Breast epithelium (tissue), 4 donors: Measurements from ENCODE around the gene LSAMP. TPM values are rescaled to one million over a fixed set of nuclear protein-coding genes. Genes with fewer than 3 reads are reported as not detected.

ENCODE experiments used
- DNase-seq, 2 donors: peaks; one replicate each; pipeline ENCODE4 v3.0.0-alpha.2; 2019; ENCODE audit warnings: low spot score in 2 of 2
- H3K27ac ChIP-seq, 2 donors: fragments of 200-600 bp; sonication (generic) in 1 of 2; one replicate each; pipeline ENCODE4 v1.5.1; 2016 to 2019; ENCODE audit warnings: mild to moderate bottlenecking in 1 of 2
- H3K27me3 ChIP-seq, 2 donors: fragments of 200-600 bp; sonication (generic) in 1 of 2; one replicate each; pipeline versions ENCODE4 v1.5.1 to v1.6.0; 2017 to 2019; ENCODE audit warnings: control low read depth in 1 of 2, mild to moderate bottlenecking in 1 of 2
- H3K36me3 ChIP-seq: fragments of 200-600 bp; one replicate; pipeline ENCODE4 v1.5.1; 2019
- H3K4me1 ChIP-seq, 2 donors: fragments of 200-600 bp; sonication (generic); one replicate each; pipeline ENCODE4 v1.5.1; 2016 to 2019; ENCODE audit warnings: control low read depth in 1 of 2
- H3K4me3 ChIP-seq, 3 donors: fragments of 200-600 bp; sonication (generic); 1 replicate in 2 of 3; 2 replicates in 1 of 3; pipeline ENCODE4 v1.5.1; 2016 to 2019; ENCODE audit warnings: mild to moderate bottlenecking in 3 of 3, moderate library complexity in 2 of 3
- H3K9me3 ChIP-seq, 2 donors: fragments of 200-600 bp; sonication (generic) in 1 of 2; one replicate each; pipeline ENCODE4 v1.5.1; 2016 to 2019; ENCODE audit warnings: control low read depth in 1 of 2
- POLR2A ChIP-seq: fragments of 450-650 bp; IDR thresholded peaks from one replicate; pipeline ENCODE4 v1.6.1; 2016; ENCODE audit warnings: antibody characterized with exemption, mild to moderate bottlenecking, moderate library complexity
- POLR2AphosphoS5 ChIP-seq, 3 donors: sonication (generic); formaldehyde crosslinking; IDR thresholded peaks; one replicate each; pipeline ENCODE4 v1.6.1; 2017; ENCODE audit warnings: antibody characterized with exemption in 3 of 3
- intact Hi-C: fragments of 100-400 bp; cut with DNase I; formaldehyde crosslinking; loops from one replicate; pipeline ENCODE4 v1.15.1; 2023; ENCODE audit warnings: low total_unique reads
- total RNA-seq, 3 donors: library from RNA; depleted of rRNA; stranded (reverse); fragments of >200 nt; gene quantifications; one replicate each; pipeline ENCODE4 v1.1.0, GENCODE V29; 2016
- TF ChIP-seq, protein P1 (sequence below), 3 donors: fragments of 450-650 bp; IDR thresholded peaks; one replicate each; pipeline ENCODE4 v1.5.1; 2016 to 2017; ENCODE audit warnings: antibody characterized with exemption in 3 of 3, mild to moderate bottlenecking in 3 of 3, moderate library complexity in 3 of 3

Gene LSAMP
- total RNA-seq, 3 donors from 2014 or later: 1.6 to 3.8 (median 3.5) TPM

GRCh38 chr3:116388867-116389385 lies 56.4 kb downstream of the LSAMP start:
- H3K4me1 ChIP-seq: no peaks in the 10 kb centered on the region
- DNase-seq: no peak
- intact Hi-C loops: no loop called here
- H3K4me3 ChIP-seq: no peak overlapping the region
- H3K9me3 ChIP-seq: peaks cover 11 to 21% of the 10 kb centered on the region in 2 donors
- no peak overlapping the region for H3K27ac ChIP-seq
- H3K27me3 ChIP-seq: no peaks in the 10 kb centered on the region
- TF ChIP-seq POLR2AphosphoS5 (IDR thresholded peaks at IDR 0.05) (no peak), POLR2A (no peak)
- TF ChIP-seq, protein P1, sequence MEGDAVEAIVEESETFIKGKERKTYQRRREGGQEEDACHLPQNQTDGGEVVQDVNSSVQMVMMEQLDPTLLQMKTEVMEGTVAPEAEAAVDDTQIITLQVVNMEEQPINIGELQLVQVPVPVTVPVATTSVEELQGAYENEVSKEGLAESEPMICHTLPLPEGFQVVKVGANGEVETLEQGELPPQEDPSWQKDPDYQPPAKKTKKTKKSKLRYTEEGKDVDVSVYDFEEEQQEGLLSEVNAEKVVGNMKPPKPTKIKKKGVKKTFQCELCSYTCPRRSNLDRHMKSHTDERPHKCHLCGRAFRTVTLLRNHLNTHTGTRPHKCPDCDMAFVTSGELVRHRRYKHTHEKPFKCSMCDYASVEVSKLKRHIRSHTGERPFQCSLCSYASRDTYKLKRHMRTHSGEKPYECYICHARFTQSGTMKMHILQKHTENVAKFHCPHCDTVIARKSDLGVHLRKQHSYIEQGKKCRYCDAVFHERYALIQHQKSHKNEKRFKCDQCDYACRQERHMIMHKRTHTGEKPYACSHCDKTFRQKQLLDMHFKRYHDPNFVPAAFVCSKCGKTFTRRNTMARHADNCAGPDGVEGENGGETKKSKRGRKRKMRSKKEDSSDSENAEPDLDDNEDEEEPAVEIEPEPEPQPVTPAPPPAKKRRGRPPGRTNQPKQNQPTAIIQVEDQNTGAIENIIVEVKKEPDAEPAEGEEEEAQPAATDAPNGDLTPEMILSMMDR (IDR thresholded peaks at IDR 0.05): no peak
- H3K36me3 ChIP-seq: no peaks in the 10 kb centered on the region

GRCh38 chr3:116386168-116386567 lies 59.1 kb downstream of the LSAMP start:
- Histone ChIP-seq H3K4me3 (no peak overlapping the region), H3K27ac (no peak overlapping the region), H3K4me1 (no peaks in the 10 kb centered on the region), H3K27me3 (no peaks in the 10 kb centered on the region), H3K9me3 (peaks cover 1 to 2% of the 10 kb centered on the region in 2 donors), H3K36me3 (no peaks in the 10 kb centered on the region)
- DNase-seq: no peak
- intact Hi-C loops: no loop called here
- TF ChIP-seq POLR2AphosphoS5 (IDR thresholded peaks at IDR 0.05): no peak
- TF ChIP-seq POLR2A: no peak
- TF ChIP-seq, protein P1 (IDR thresholded peaks at IDR 0.05): no peak

DNA sequence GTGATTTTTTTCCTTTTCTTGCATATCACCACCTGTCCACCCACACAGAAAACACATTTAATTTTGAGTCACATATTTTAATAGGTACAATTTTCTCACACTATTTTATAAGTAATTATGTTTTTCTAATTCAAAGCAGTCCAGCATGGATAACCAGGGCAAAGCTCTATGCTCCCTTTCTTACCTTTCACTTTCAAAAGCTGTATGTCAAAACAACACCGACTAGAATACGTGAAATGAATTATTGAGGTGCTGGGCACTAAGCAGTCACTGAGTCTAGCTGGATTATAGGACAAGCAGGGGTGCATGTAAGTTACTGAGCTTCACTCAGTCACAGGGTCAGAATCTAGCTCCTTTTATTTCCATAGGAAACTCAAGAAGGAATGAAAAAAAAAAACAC lies 60.6 kb downstream of the LSAMP start:
- Histone ChIP-seq H3K36me3 (no peaks in the 10 kb centered on the region), H3K4me3 (no peak overlapping the region), H3K27ac (no peak overlapping the region), H3K9me3 (no peaks in the 10 kb centered on the region), H3K4me1 (no peaks in the 10 kb centered on the region), H3K27me3 (no peaks in the 10 kb centered on the region)
- intact Hi-C loops: no loop called here
- no peak for DNase-seq
- TF ChIP-seq, protein P1 (IDR thresholded peaks at IDR 0.05): no peak
- TF ChIP-seq POLR2A (no peak), POLR2AphosphoS5 (IDR thresholded peaks at IDR 0.05) (no peak)

DNA sequence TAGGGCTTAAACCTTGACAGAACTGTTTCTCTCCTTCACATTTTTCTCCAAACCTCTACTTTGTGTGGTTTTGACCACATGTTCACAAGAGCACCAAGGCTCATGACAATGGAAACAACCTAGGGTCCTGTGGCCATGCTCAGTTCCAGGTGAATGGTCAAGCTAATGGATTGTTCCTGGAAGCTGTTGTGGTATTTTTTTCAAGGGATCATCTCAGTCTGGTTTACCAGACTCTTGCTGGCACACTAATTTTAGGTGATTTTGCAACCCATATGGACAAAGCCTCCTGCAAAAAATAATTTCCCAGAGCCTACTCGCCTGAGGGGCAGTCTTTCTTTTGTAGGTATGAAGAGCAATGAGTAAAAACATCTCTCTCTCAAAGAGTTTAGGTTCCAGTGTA lies 67.2 kb downstream of the LSAMP start:
- no peak overlapping the region for H3K4me3 ChIP-seq
- DNase-seq: no peak
- TF ChIP-seq POLR2A (no peak), POLR2AphosphoS5 (IDR thresholded peaks at IDR 0.05) (no peak)
- TF ChIP-seq, protein P1 (IDR thresholded peaks at IDR 0.05): no peak
- no peak overlapping the region for H3K27ac ChIP-seq
- no peaks in the 10 kb centered on the region for H3K4me1 ChIP-seq
- H3K36me3 ChIP-seq: no peaks in the 10 kb centered on the region
- H3K27me3 ChIP-seq: no peaks in the 10 kb centered on the region
- intact Hi-C loops: no loop called here
- no peaks in the 10 kb centered on the region for H3K9me3 ChIP-seq

GRCh38 chr3:116374901-116375300 lies 70.4 kb downstream of the LSAMP start:
- intact Hi-C loops: no loop called here
- Histone ChIP-seq H3K36me3 (no peaks in the 10 kb centered on the region), H3K27ac (no peak overlapping the region), H3K4me3 (no peak overlapping the region), H3K9me3 (no peaks in the 10 kb centered on the region), H3K4me1 (no peaks in the 10 kb centered on the region), H3K27me3 (no peaks in the 10 kb centered on the region)
- no peak for DNase-seq
- TF ChIP-seq POLR2AphosphoS5 (IDR thresholded peaks at IDR 0.05) (no peak), POLR2A (no peak)
- TF ChIP-seq, protein P1 (IDR thresholded peaks at IDR 0.05): no peak
